GM11168 (cell line): ENCODE results near the gene MICAL3.

Experiments used
- in situ Hi-C: fragments of 300-500 bp; cut with MboI; formaldehyde crosslinking; loops from one replicate; pipeline ENCODE4 v1.12.0; 2022; ENCODE audit warnings: low sequenced_read_pairs; ENCODE audit not compliant: unreplicated experiment

The MICAL3 gene

GRCh38 chr22:17922925-17923903 is 101.1 kb downstream of the MICAL3 start:
- in situ Hi-C loops = no loop called here

- in situ Hi-C loops = no loop called here
Observed at GRCh38 chr22:17921871-17922821, 102.2 kb downstream of the MICAL3 start.

- in situ Hi-C loops = no loop called here
Observed at GRCh38 chr22:17920992-17921650, 103.2 kb downstream of the MICAL3 start.

- in situ Hi-C loops = no loop called here
Observed at GRCh38 chr22:17920145-17920605, 104.2 kb downstream of the MICAL3 start.

- in situ Hi-C loops = no loop called here
Observed at GRCh38 chr22:17919276-17920144, 104.9 kb downstream of the MICAL3 start.

- in situ Hi-C loops = no loop called here
Observed at GRCh38 chr22:17918840-17919239, 105.5 kb downstream of the MICAL3 start.

- in situ Hi-C loops = no loop called here
Observed at GRCh38 chr22:17917490-17917983, 106.8 kb downstream of the MICAL3 start.

- in situ Hi-C loops = no loop called here
Observed at GRCh38 chr22:17916226-17916889, 108.0 kb downstream of the MICAL3 start.

- in situ Hi-C loops = no loop called here
Observed at GRCh38 chr22:17915676-17916075, 108.7 kb downstream of the MICAL3 start.

GRCh38 chr22:17915188-17915587 is 109.2 kb downstream of the MICAL3 start:
- in situ Hi-C loops = no loop called here

GRCh38 chr22:17914474-17914873 is 109.9 kb downstream of the MICAL3 start:
- in situ Hi-C loops = no loop called here

- in situ Hi-C loops = no loop called here
Observed at GRCh38 chr22:17913801-17914347, 110.5 kb downstream of the MICAL3 start.

GRCh38 chr22:17912945-17913721 is 111.2 kb downstream of the MICAL3 start:
- in situ Hi-C loops = no loop called here

- in situ Hi-C loops = no loop called here
Observed at GRCh38 chr22:17911887-17912286, 112.5 kb downstream of the MICAL3 start.

GRCh38 chr22:17911312-17911705 is 113.1 kb downstream of the MICAL3 start:
- in situ Hi-C loops = no loop called here

- in situ Hi-C loops = no loop called here
Observed at GRCh38 chr22:17910561-17911311, 113.6 kb downstream of the MICAL3 start.

GRCh38 chr22:17907748-17908051 is 116.7 kb downstream of the MICAL3 start:
- in situ Hi-C loops = no loop called here
